Measurements from ENCODE around the gene CTSE.
"Not testable (repeated sequence)": the region's sequence is repeated elsewhere in the genome, so short reads cannot be mapped to it uniquely, and the experiment has no call there.

The CTSE gene

DNA sequence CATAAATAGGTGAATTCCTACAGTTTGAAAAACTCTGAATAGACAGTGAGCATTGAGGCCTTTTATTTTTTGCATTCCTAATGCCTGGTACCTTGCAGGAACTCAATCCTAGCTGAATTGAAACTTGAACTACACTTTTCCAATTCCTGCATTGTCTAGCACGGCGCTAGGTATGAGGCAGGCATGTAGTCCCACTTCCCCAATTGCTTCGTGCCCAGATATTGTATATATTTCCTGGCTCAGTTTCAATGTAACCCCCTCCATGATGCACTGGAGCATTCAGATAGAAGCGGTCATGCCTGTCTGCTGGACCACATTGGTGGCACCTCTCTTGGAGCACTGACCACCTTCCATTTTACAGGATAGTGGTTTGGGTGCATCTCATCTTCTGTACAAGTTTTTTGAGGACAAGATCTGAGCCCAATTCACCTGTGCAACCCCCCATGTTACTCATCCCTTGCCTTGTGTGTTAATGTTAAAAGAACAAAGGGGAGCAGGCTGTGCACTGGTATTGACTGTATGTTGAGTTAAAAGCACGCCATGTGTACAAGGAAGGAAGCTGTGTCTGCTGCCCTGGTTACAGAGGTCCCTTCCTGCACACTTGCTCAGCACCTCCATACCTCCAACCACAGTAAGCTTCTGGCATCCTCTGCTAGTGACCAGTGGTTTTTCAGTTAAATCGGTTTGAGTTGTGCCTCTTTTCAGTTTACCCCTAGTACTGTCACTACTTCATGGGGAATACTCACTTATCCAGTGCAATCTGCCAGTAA is 10.5 kb downstream of the CTSE start:
- no peak for DNase-seq

DNA sequence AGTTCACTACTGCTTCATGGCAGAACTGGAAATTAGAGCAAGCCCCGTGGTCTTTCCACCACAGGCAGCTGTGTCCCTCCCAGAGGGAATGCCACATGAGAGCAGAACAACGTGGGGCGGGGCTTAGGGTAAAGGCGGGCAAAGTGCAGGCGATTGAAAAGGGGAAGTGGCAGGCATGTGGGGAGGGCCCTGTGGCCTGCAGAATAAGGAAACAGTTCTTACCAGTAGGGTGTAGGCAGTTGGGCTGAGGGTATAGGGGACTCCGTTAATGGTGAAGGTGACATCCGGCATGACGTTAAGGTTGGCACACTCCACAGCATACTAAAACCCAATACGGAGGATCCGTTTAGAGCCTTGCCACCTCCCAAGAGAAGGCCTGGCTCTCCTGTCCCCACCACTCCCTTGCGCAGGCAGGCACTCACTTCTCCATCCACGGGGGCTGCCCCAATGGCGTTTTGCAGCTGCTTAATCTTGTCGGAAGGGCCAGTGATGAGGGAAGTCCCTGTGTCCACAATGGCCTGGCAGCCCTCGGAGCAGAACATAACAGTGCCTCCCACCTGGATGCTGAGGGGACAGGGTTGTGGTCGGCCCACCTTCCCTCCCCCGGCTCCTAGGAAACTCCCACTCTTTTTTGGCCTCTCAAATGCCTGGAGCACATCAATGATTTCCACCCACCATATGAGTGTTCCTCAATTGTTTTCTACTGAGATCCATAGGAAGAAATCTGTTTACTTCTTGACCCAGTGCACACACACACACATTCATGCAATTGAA is 11.4 kb downstream of the CTSE start:
- DNase-seq = peak; percentile 29 to 46

DNA sequence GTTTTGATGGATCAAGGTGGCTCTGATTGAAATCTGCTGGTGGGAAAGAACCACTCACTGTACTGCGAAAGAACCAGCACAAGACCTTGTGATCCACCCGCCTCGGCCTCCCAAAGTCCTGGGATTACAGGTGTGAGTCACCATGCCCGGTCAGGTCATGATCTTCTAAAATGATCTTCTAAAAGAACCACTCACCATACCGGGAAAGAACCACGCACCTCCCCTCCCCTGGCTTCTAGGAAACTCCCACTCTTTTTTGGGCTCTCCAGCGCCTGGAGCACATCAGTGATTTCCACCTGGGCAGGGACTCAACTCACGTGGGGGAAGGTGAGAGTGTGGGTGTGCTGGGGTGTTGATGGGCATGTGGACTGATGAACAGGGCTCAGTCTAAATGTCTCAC is 12.6 kb downstream of the CTSE start:
- peak; percentile 12 to 39 for DNase-seq

DNA sequence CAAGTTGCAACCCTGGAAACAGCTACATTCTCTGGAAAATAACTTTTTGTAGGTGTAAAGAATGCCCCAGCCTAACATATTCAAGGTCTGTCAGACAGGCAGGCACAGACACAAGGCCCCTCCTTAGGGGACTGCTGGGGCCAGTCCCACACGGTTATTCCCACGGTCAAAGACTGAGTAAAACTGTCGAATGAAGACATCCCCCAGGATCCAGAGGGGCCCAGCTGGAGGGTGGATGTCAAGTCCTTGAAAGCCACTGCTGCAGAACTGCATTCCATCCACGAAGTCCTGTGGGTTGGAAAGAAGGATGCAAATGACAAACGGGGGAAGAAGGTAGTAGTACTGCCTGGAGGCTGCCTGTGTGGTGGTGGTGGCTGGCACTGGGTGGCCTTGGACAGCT is 13.6 kb downstream of the CTSE start:
- no peak for DNase-seq

DNA sequence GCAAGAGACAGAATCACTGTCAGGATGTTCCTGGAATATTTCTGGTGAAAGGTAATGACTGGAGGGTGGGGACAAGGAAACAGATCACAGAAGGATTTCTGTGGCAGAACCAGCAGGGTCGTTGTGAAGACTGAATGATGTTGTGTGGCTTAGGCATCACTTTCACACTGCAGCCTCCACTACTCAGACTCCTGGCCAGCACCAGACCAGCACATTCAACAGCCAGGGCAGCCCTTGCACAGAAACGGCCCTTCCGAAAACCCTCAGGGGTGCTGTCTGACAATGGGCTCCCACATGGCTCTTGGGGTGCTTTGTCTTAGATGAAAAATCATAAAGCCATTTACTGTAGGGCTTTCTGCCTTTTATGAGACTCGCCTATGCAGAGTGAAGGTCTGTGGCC is 16.7 kb downstream of the CTSE start:
- DNase-seq = no peak

DNA sequence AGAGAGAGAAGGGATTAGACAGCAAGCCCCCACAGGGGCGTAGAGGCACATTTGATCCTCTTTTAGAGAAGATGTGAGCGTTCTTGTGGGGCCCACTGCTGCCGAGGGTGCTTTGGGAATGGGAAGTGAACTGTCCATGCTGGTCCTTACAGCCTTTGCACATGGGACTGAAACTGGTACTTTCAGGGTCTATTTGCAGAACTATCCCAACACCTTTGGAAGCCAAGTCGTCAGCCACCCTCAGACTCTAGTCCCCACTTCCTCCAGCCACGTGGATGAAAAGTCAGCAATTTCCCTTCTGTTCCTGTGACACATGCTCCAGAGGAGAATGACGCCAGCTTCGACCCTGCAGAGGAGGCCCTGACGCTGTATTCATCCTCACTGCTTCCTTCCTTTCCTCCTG is 17.9 kb downstream of the CTSE start:
- DNase-seq = no peak

DNA sequence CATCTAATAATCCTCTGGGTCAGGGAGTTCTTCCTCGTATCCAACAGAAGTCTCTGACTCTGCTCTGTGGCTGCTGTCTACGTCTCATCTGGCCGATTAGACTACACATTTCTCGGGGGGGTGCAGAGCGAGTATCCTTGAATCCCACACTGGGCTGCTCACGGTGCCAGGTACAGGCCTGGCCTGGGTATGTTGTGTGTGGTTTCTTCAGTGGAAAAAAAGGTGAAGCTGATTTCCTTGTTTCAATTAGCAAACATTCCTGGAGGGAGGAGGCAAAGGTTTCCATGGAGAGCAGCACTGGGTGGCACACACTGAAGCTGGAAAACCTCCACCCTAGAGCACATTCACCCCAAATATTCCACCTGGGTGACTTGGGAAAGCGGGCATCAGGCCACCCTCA is 18.5 kb downstream of the CTSE start:
- no peak for DNase-seq

DNA sequence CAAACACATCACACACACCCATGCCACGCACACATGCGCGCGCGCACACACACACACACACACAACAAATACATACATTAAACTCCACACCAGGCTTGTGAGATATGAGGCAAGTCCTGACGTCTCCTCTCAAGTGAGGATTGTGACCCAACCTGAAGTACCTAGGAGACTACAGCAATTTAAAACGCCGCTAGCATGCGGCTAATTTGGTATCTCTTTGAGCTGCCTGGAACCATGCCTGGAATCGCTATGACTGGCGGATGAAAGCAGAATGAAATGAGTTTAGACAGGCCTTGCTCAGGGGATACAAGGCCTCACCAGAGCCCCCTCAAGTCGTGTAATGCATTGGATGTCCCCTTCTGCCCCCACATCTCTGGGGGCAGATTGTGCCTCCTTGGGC is 18.9 kb downstream of the CTSE start:
- DNase-seq = no peak

DNA sequence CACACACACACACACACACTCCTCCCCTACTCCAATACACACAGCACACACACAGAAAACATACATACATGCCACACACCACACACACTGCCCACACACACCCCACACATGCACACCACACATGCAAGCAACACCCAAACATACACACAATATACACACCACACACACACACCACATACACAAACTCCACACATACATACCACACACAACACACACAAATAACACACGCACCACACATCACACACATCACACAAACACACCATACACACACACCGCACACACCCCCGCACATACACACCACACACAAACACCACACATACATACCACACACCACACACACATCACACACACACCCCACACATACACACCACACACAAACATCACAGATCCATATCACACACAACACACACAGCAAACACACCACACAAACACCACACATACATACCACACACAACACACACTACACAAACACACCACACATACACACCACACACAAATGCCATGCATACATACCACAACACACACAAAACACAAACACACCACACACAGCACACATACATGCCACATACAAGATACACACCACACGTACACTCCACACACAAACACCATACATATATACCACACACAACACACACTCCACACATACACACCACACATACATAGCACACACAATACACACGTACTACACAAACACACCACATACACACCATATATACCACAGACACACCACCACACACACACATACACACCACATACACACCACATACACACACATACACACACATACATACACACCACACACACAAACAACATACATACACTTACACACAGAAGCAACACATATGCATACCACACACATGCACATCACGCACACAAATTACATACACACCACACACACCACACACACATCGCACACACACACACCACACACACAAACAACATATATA is 19.6 kb downstream of the CTSE start:
- no peak for DNase-seq

DNA sequence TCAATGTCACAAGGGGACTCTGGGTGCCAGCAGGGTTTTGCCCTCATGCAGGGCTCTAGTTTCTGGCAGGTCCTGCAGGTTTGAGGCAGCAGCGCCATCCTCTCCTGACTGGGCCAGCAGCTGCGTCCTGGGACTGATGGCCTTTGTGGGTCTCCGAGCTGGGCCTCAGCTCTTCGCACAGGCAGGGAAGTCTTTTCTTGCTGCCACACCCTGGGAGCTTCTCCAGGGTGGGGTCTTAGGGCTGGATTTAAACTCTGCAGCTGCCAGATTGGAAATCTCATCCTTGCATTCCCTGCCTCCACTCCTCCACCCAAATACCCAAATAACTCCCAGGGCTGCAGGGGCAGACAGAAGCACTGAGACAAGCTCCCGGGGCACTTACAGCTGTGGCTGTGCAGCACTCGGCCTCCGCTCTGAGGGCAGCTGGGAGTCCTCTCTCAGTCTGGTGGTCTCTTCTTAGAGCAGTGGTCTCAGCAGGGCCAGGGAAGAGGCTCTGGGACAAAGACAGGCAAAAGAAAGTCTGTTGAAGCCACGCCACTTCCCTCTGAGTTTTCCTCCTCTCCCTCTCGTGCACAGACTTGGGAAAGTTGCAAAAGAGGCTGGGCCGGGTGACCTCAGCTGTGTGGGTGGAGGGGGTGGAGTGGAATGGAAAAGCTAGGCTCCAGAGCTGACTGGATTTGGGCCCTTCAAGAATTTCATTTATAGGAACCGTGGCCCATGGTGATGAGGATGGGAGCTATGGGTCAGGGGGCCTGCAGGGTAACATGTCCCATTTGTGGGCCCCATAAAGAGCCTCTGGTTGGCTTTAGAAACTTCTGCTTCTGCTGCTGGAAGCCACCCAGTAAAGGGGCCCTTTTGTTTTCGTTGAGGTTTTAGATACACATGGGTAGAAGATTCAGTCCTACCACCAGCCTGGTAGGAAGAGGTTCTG is 20.6 kb downstream of the CTSE start, which contains the start of gene RAB7B:
Gene RAB7B (minus strand): TSS at position 525 of the 931 bp plus-strand sequence. CDS start 9,260 bp downstream, outside the sequence.
- DNase-seq = peak in 1 of 2 experiments; percentile 18

DNA sequence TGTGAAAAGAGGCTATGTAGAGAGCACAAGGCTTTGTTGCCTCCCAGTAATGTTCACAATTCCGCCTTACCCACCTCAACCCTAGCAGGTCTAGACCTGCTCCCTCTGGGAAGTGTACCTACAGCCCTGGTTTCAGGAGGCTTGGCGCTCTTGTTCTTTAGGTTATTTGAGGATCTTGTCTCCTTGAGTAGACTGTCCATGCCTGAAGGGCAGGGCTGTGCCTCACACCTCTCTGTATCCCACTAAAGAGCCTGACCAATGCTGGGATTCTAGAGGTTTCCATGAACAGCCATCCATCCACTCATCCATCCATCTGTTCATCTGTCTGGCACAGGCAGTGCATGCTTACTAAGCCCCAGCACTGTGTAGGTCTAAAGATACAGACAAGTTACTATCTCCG is 21.5 kb downstream of the CTSE start:
- peak in 1 of 2 experiments; percentile 1 for DNase-seq

DNA sequence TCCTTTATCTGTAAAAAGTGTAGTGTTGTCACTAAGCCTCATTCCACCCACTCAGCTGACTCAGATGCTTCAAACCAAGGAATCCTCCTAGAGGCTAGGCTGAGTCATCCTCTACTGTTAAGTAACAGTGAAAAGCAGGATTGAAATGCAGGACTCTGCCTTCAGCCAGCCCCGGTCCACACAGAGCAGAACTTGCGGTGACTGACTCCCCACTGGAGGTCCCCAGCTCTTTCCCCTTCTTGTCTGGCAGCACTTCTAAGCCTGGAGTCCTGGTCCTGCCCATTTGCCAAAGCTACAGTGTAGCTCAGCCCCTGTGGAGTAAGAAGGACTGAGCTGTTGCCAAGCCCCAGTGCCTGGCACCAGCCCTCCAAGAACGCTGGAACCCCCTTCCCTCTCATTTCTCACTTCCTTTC is 22.2 kb downstream of the CTSE start:
- peak; percentile 46 to 60 for DNase-seq

DNA sequence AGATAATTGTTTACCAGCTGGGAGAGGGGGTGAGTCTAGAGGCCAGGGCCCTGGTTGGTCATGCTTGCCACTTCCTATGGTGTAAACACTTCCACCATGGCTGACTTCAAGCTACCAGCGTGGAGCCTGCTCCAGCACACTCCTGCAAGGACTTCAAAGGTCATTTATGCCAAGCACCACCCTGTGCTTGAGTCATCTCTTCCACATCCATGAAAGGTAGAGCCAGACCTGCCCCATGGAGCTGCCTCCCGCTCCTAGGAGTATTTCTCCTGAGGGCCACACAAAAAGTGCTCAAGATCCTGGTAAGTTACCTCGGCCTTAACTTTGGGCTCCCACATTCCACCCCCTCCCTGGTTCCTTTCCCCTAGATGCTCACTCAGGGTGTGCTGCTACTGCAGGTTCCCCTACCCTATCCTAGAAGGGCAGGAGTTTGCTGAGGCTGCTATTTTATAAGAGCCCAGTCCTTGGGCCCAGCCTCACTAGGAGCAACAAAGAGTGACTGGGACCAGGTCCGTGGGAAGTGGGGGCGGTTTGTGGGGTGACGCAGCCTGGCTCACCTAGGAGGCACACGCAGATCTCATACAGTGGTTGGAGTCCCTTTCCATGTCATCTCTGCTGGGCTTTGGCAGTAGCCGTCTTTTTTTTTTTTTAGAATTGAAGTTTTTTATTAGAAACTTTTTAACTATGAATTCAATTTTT is 22.9 kb downstream of the CTSE start:
- peak; percentile 53 to 64 for DNase-seq

DNA sequence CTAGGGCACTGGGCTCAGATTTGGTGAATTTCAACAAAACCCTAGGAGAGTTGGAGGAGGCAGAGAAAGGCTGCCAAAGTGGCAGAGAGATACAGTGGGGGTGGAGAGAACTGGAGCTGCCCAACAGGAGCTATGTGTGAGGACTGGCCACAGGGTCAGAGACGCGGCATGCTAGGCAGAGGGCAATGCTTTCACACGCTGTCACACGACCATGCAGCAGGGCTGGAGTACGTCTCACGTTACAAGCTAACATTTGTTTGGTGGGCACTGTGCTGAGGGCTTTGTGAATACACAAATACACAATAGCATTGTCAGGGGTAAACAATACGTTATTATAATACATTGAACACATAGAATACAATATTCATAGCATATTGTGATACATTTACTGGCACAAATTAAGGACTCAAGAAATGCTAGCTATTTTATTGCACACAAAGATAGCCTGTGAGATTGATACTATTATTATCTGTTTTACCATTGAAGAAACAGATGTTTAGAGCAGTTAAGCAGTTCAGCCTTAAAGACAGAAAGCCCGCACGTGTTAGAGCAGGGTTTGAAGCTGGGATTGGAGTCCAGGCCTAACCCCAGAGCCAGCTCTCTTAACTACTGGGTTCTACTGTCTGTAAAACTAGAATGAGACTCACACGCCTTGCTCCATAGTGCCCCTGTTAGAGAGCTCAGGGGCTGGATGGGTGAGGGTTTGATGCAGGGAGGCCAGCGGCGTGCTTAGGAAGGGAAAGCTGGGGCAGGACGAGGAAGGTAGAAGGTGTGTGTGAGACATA is 25.0 kb downstream of the CTSE start:
- no peak for DNase-seq

DNA sequence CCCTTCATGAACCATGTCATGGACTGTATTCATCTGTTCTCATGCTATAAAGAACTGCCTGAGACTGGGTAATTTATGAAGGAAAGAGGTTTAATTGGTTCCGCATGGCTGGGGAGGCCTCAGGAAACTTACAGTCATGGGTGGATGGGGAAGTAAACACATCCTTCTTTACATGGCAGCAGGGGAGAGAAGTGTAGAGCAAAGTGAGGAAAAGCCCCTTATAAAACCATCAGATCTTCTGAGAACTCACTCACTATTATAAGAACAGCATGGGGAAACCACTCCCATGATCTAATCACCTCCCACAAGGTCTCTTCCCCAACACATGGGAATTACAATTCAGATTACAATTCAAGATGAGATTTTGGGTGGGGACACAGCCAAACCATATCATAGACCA is 27.1 kb downstream of the CTSE start:
- DNase-seq = not testable (repeated sequence)

DNA sequence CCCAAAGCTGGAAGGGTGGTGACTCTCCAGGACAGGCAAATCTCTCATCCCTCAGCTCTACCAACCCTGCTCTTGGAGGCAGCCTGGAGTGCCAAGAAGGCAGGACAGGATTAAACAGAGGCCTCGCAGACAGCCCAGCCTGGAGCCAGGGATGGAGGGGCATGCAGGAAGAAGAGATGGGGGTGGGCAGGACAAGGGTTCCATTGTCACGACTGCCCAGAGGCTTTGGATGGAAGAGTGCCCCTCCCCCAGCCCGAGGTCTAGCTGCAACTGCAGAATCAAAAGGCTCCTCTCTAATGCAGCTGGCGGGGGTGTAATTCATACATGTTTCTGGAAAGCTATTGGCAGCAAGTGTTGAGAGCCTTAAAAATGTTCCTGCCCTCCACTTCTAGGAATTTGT is 29.3 kb downstream of the CTSE start:
- no peak for DNase-seq

DNA sequence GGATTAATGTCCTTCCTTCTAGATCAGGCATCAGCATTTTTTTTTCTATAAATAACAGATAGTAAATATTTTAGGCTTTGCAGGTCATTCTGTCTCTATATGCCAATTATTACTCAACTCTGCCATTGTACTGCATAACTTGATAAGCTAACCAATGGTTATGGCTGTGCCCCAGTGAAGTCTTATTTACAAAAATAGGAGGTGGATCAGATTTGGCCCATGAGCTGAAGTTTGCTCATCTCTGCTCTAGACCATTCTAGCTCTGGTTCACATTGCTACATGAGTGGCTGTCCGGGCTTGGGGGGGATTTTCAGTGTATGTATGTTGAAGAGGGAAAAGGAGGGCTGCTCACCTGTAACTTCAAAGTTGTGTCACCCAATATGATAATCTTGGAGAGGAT is 30.6 kb downstream of the CTSE start:
- DNase-seq = no peak

DNA sequence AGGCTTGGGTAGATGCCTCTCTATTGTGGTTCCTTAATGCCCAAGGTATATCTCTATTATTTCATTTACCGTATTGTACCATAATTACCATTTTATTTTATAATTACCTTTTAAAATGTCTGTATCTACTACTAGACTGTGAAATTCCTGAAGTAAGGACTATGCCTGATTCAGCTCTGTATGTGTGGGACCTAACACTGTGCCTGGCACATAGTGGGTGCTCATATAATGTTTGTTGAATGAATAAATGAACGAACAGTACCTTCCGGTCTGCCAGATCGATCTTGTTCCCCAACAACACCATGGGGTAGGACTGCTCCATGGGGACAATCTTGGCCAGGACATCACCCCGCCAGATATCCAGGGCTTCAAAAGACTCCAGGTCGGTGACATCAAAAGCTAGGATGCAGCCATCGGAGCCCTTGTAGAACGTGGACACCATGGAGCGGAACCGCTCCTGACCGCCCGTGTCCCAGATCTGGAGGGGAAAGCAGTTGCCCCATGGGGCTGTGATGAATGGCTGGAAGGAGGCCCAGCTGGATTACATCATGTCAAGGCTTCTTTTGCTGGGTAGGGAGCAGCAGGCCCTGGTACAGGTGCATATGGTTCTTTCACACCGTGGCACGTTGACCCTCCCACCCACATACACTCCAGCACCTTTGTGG is 31.3 kb downstream of the CTSE start:
- DNase-seq = no peak

DNA sequence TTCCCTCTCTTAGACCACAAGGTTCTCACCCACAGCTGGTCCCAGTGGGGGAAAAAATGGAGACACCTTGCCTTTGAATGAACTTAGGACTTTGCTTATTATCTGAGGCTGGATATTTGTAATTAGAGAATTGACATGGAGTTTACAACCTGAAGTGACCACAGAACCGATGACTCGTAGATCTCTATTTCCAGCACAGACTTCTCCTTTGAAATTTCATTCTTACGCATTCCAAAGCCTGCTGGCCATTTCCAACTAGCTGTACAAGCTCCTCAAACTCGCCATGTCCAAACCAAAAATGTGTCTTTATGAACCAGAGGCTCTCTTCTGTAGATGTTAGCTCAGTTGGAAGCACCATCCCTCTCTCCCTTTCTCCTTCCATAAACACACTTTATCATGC is 32.5 kb downstream of the CTSE start:
- DNase-seq = no peak

DNA sequence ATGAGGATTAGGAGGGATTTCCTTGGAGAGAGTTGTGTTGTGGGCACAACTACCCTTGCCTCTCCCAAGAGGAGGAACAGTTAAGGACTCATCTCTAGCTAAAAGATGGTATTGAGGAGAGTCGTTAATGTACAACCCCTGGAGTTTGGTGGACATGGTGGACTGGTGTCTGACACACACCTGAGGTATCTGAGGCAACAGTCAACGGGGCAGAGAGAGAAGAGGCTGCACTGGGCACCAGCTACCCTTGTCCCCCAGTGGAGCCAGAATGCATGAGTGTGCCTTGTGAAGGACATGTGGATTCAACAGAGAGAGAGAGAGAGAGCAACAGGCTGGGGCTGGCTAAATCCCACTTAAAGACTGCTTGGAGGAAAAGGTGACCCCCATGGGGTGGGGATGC is 33.5 kb downstream of the CTSE start:
- DNase-seq = no peak
